ENCODE measurements around the gene ADAMTSL3. TPM values are rescaled to one million over a fixed set of nuclear protein-coding genes. Genes with fewer than 3 reads are reported as not detected.
A peak's percentile ranks its signal among the peaks of the same experiment; 100 is the strongest.

The ADAMTSL3 gene
- total and polyA plus RNA-seq, 2 experiments from 2014 or later: 0.61 to 0.87 TPM

- Histone ChIP-seq H3K4me3 (no peak overlapping the region), H2AFZ (no peak overlapping the region), H3K4me1 (ENCODE audit: insufficient read depth) (no peaks in the 10 kb centered on the region), H3K4me2 (no peak overlapping the region), H3F3A (replicated peaks; ENCODE audit: low read depth) (no peaks in the 10 kb centered on the region), H3K27me3 (ENCODE audit: insufficient read depth) (no peaks in the 10 kb centered on the region), H4K20me1 (replicated peaks; ENCODE audit: insufficient read depth) (no peaks in the 10 kb centered on the region), H3K36me3 (ENCODE audit: insufficient read depth) (no peaks in the 10 kb centered on the region), H3K79me2 (replicated peaks; ENCODE audit: insufficient read depth) (no peaks in the 10 kb centered on the region), H3K9me2 (ENCODE audit: insufficient read depth) (no peaks in the 10 kb centered on the region; the same call in 1 of the 2 replicates), H3K27ac (ENCODE audit: low read depth) (no peak overlapping the region)
- ATAC-seq (peak; percentile 43; the same call in 1 of the 3 replicates), DNase-seq (ENCODE audit: low spot score) (peak; percentile 25)
- Mint-ChIP-seq H3K9me3 (no peaks in the 10 kb centered on the region), H3K4me3 (no peak overlapping the region), H3K27ac (no peak overlapping the region), H3K36me3 (ENCODE audit: low read depth) (no peaks in the 10 kb centered on the region), H3K27me3 (ENCODE audit: insufficient read depth, low read depth, poor library complexity) (no peaks in the 10 kb centered on the region), H3K4me1 (no peaks in the 10 kb centered on the region; the same call in 2 of the 3 replicates)
- TF ChIP-seq EZH2 (IDR thresholded peaks at IDR 0.05; ENCODE audit: low read depth, unreplicated experiment) (no peak), STAT1 (IDR thresholded peaks at IDR 0.05; ENCODE audit: unreplicated experiment) (no peak), REST (IDR thresholded peaks at IDR 0.05; ENCODE audit: unreplicated experiment) (no peak), CREB1 (CRISPR knock-in tag; IDR thresholded peaks at IDR 0.05; ENCODE audit: low read depth) (no peak), ZNF114 (CRISPR knock-in tag; IDR thresholded peaks at IDR 0.05) (no peak), ETS1 (IDR thresholded peaks at IDR 0.05) (no peak)
Observed at GRCh38 chr15:83733206-83733605, 79.3 kb downstream of the ADAMTSL3 start.

- no peak overlapping the region for H2AFZ ChIP-seq
- no peaks in the 10 kb centered on the region for H3K4me1 ChIP-seq (ENCODE audit: insufficient read depth)
- H3F3A ChIP-seq (replicated peaks; ENCODE audit: low read depth): no peaks in the 10 kb centered on the region
- ATAC-seq (no peak), DNase-seq (ENCODE audit: low spot score) (no peak)
- Mint-ChIP-seq H3K27ac (no peak overlapping the region), H3K4me1 (no peaks in the 10 kb centered on the region; the same call in 2 of the 3 replicates), H3K9me3 (no peaks in the 10 kb centered on the region), H3K4me3 (no peak overlapping the region), H3K27me3 (ENCODE audit: insufficient read depth, low read depth, poor library complexity) (no peaks in the 10 kb centered on the region), H3K36me3 (ENCODE audit: low read depth) (no peaks in the 10 kb centered on the region)
- H3K4me3 ChIP-seq: no peak overlapping the region
- no peak for TF ChIP-seq ZNF114 (CRISPR knock-in tag; IDR thresholded peaks at IDR 0.05)
- no peak for TF ChIP-seq CREB1 (CRISPR knock-in tag; IDR thresholded peaks at IDR 0.05; ENCODE audit: low read depth)
- TF ChIP-seq STAT1 (IDR thresholded peaks at IDR 0.05; ENCODE audit: unreplicated experiment): no peak
- TF ChIP-seq, protein P1, sequence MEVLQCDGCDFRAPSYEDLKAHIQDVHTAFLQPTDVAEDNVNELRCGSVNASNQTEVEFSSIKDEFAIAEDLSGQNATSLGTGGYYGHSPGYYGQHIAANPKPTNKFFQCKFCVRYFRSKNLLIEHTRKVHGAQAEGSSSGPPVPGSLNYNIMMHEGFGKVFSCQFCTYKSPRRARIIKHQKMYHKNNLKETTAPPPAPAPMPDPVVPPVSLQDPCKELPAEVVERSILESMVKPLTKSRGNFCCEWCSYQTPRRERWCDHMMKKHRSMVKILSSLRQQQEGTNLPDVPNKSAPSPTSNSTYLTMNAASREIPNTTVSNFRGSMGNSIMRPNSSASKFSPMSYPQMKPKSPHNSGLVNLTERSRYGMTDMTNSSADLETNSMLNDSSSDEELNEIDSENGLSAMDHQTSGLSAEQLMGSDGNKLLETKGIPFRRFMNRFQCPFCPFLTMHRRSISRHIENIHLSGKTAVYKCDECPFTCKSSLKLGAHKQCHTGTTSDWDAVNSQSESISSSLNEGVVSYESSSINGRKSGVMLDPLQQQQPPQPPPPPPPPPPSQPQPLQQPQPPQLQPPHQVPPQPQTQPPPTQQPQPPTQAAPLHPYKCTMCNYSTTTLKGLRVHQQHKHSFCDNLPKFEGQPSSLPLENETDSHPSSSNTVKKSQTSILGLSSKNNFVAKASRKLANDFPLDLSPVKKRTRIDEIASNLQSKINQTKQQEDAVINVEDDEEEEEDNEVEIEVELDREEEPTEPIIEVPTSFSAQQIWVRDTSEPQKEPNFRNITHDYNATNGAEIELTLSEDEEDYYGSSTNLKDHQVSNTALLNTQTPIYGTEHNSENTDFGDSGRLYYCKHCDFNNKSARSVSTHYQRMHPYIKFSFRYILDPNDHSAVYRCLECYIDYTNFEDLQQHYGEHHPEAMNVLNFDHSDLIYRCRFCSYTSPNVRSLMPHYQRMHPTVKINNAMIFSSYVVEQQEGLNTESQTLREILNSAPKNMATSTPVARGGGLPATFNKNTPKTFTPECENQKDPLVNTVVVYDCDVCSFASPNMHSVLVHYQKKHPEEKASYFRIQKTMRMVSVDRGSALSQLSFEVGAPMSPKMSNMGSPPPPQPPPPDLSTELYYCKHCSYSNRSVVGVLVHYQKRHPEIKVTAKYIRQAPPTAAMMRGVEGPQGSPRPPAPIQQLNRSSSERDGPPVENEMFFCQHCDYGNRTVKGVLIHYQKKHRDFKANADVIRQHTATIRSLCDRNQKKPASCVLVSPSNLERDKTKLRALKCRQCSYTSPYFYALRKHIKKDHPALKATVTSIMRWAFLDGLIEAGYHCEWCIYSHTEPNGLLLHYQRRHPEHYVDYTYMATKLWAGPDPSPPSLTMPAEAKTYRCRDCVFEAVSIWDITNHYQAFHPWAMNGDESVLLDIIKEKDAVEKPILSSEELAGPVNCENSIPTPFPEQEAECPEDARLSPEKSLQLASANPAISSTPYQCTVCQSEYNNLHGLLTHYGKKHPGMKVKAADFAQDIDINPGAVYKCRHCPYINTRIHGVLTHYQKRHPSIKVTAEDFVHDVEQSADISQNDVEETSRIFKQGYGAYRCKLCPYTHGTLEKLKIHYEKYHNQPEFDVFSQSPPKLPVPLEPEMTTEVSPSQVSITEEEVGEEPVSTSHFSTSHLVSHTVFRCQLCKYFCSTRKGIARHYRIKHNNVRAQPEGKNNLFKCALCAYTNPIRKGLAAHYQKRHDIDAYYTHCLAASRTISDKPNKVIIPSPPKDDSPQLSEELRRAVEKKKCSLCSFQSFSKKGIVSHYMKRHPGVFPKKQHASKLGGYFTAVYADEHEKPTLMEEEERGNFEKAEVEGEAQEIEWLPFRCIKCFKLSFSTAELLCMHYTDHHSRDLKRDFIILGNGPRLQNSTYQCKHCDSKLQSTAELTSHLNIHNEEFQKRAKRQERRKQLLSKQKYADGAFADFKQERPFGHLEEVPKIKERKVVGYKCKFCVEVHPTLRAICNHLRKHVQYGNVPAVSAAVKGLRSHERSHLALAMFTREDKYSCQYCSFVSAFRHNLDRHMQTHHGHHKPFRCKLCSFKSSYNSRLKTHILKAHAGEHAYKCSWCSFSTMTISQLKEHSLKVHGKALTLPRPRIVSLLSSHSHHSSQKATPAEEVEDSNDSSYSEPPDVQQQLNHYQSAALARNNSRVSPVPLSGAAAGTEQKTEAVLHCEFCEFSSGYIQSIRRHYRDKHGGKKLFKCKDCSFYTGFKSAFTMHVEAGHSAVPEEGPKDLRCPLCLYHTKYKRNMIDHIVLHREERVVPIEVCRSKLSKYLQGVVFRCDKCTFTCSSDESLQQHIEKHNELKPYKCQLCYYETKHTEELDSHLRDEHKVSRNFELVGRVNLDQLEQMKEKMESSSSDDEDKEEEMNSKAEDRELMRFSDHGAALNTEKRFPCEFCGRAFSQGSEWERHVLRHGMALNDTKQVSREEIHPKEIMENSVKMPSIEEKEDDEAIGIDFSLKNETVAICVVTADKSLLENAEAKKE (CRISPR knock-in tag; IDR thresholded peaks at IDR 0.05): no peak
- H4K20me1 ChIP-seq (replicated peaks; ENCODE audit: insufficient read depth): no peaks in the 10 kb centered on the region
- no peaks in the 10 kb centered on the region; the same call in 1 of the 2 replicates for H3K9me2 ChIP-seq (ENCODE audit: insufficient read depth)
- no peak overlapping the region for H3K27ac ChIP-seq (ENCODE audit: low read depth)
- no peaks in the 10 kb centered on the region for H3K79me2 ChIP-seq (replicated peaks; ENCODE audit: insufficient read depth)
- no peaks in the 10 kb centered on the region for H3K36me3 ChIP-seq (ENCODE audit: insufficient read depth)
- H3K4me2 ChIP-seq: no peak overlapping the region
- no peaks in the 10 kb centered on the region for H3K27me3 ChIP-seq (ENCODE audit: insufficient read depth)
Observed at GRCh38 chr15:83733691-83734090, 79.8 kb downstream of the ADAMTSL3 start.
